GM12878 (cell line): ENCODE results near the gene SLCO2B1. TPM values are rescaled to one million over a fixed set of nuclear protein-coding genes. Genes with fewer than 3 reads are reported as not detected.

Experiments
- ATAC-seq: fragments of 200-7000 bp; cut with Tn5 transposase; 3 replicates; pipeline ENCODE4 v1.9.1; 2020; ENCODE audit warnings: mild to moderate bottlenecking, moderate library complexity
- BruUV-seq: library from RNA; stranded (reverse); fragments of 400-500 nt; replicated peaks from 2 replicates; lab custom pipeline; 2021; lab: Mats Ljungman, UMichigan
- CTCF ChIA-PET: fragments of 300-600 bp; sonication (Branson Sonifier 250); formaldehyde crosslinking; extraction: SDS; loops from one replicate; lab custom pipeline; 2021; ENCODE audit warnings: inconsistent platforms; lab: Yijun Ruan, JAX
- POLR2A ChIA-PET: fragments of 350-600 bp; formaldehyde crosslinking; extraction: SDS; loops from one replicate; lab custom pipeline; 2021; ENCODE audit warnings: inconsistent platforms; lab: Charles Lee
- RAD21 ChIA-PET: fragments of 300-600 bp; sonication (Branson Sonifier 250); formaldehyde crosslinking; loops from one replicate; lab custom pipeline; 2023; ENCODE audit warnings: antibody characterized with exemption; ENCODE audit not compliant: unreplicated experiment; lab: Charles Lee
- SMC1A ChIA-PET: fragments of 300-600 bp; sonication (Branson Sonifier 250); formaldehyde crosslinking; loops from one replicate; lab custom pipeline; 2023; ENCODE audit not compliant: unreplicated experiment, uncharacterized antibody; lab: Charles Lee
- DNase-seq: peaks from one replicate; pipeline ENCODE4 v3.0.0-alpha.2; 2011; ENCODE audit warnings: low read depth, low spot score
- FAIRE-seq: peaks from 3 replicates; lab custom pipeline; 2011; peaks lifted over from hg19 to GRCh38; lab: Jason Lieb, UNC
- H2AFZ ChIP-seq: 2 replicates; pipeline ENCODE4 v1.6.0; 2011; ENCODE audit warnings: low read depth, low read length, control low read depth; ENCODE audit not compliant: control insufficient read depth
- H3K27ac ChIP-seq: 2 replicates; pipeline ENCODE4 v1.5.1; 2011; ENCODE audit warnings: control low read depth; ENCODE audit not compliant: control insufficient read depth, insufficient read depth
- H3K27me3 ChIP-seq, 2 experiments: replicated peaks in 1 of 2; 2 replicates each; pipeline versions ENCODE4 v1.6.0 to v1.6.1; 2011; ENCODE audit warnings: low read length in 1 of 2; ENCODE audit not compliant: control insufficient read depth in 2 of 2, insufficient read depth in 2 of 2
- H3K36me3 ChIP-seq, 2 experiments: 2 replicates each; pipeline ENCODE4 v1.5.1; 2011; ENCODE audit warnings: low read length in 1 of 2; ENCODE audit not compliant: control insufficient read depth in 2 of 2, insufficient read depth in 2 of 2
- H3K4me1 ChIP-seq: 2 replicates; pipeline ENCODE4 v1.6.1; 2011; ENCODE audit warnings: mild to moderate bottlenecking, low read length, moderate library complexity, mixed read lengths; ENCODE audit not compliant: control insufficient read depth, insufficient read depth
- H3K4me2 ChIP-seq: 2 replicates; pipeline ENCODE4 v1.6.0; 2011; ENCODE audit warnings: control low read depth; ENCODE audit not compliant: control insufficient read depth, insufficient read depth
- H3K4me3 ChIP-seq: fragments of 200-600 bp; sonication (generic); 2 replicates; pipeline ENCODE4 v1.5.1; 2016
- H3K79me2 ChIP-seq: 2 replicates; pipeline ENCODE4 v1.6.0; 2011; ENCODE audit warnings: low read length; ENCODE audit not compliant: control insufficient read depth, insufficient read depth
- H3K9ac ChIP-seq: 2 replicates; pipeline ENCODE4 v1.8.0; 2011; ENCODE audit warnings: low read length, control low read depth, mixed read lengths; ENCODE audit not compliant: control insufficient read depth, insufficient read depth
- H3K9me3 ChIP-seq: replicated peaks from 3 replicates; pipeline ENCODE4 v1.5.1; 2011; ENCODE audit warnings: mild to moderate bottlenecking, low read length; ENCODE audit not compliant: control insufficient read depth, insufficient read depth
- H4K20me1 ChIP-seq: 2 replicates; pipeline ENCODE4 v1.6.0; 2011; ENCODE audit not compliant: control insufficient read depth, insufficient read depth
- HDAC2 ChIP-seq: fragments of 200-600 bp; sonication (generic); IDR thresholded peaks from 2 replicates; pipeline ENCODE4 v1.6.1; 2017
- IRF4 ChIP-seq: IDR thresholded peaks from 2 replicates; pipeline ENCODE4 v1.6.1; 2011; ENCODE audit warnings: low read depth, low read length
- MYC ChIP-seq: IDR thresholded peaks from 2 replicates; pipeline ENCODE4 v1.6.1; 2011; ENCODE audit warnings: mild to moderate bottlenecking, low read length, moderate library complexity, inconsistent platforms; ENCODE audit not compliant: insufficient read depth, insufficient replicate concordance, insufficient read length, severe bottlenecking
- RELB ChIP-seq: fragments of 450-650 bp; IDR thresholded peaks from 2 replicates; pipeline ENCODE4 v1.6.1; 2017; ENCODE audit warnings: low read depth, mild to moderate bottlenecking, moderate library complexity
- TAF1 ChIP-seq: IDR thresholded peaks from 2 replicates; pipeline ENCODE4 v1.6.1; 2011; ENCODE audit warnings: mild to moderate bottlenecking, low read depth, low read length, borderline replicate concordance
- WGBS: methylation state at CpG from one replicate; pipeline ENCODE4 v1.1.6; 2016; ENCODE audit warnings: low lambda C conversion rate; ENCODE audit not compliant: insufficient replicate concordance, insufficient coverage; ENCODE audit errors: missing lambda C conversion rate; 5-methylcytosine and 5-hydroxymethylcytosine counted together
- in situ Hi-C: fragments of 300-500 bp; cut with MboI; formaldehyde crosslinking; loops from 9 replicates; pipeline ENCODE4 v1.14.3; 2018; ENCODE audit warnings: mixed read lengths
- intact Hi-C: fragments of 100-400 bp; cut with micrococcal nuclease; formaldehyde crosslinking; loops from one replicate; pipeline ENCODE4 v1.14.2; 2022; ENCODE audit not compliant: unreplicated experiment
- polyA plus RNA-seq, 11 experiments: library from polyadenylated mRNA; depleted of rRNA in 4 of 11; unstranded in 6 of 11; stranded (reverse) in 5 of 11; fragments of >200 nt; fragmentation: Nextera tagmentation in 4 of 11; fragmentation: Illumina TruSeq in 1 of 11; extraction: Ambion mirVana in 4 of 11; extraction: Trizol in 1 of 11; gene quantifications; 1 replicate in 1 of 11; 2 replicates in 10 of 11; pipeline versions ENCODE4 v1.2.1 to v1.2.3, GENCODE V29; 2011 to 2016; ENCODE audit warnings: inconsistent platforms in 2 of 11, missing spikeins in 2 of 11, low read depth in 1 of 11
- total RNA-seq, 4 experiments: library from RNA; depleted of rRNA in 3 of 4; stranded (reverse); fragments of >200 nt in 3 of 4; fragmentation: Illumina TruSeq in 1 of 4; extraction: Trizol in 1 of 4; gene quantifications; 2 replicates each; pipeline versions ENCODE4 v1.2.1 to v1.2.3, GENCODE V29; 2013 to 2021

Gene SLCO2B1
- total and polyA plus RNA-seq, 10 of the 15 experiments (the other 5 are each of a cell fraction or from before 2014, with no cell fraction given) = 0.05 to 3.5 (median 0.93) TPM; not detected in 2

- H3K27me3 ChIP-seq = no peaks in the 10 kb centered on the region
- H3K9me3 ChIP-seq = no peaks in the 10 kb centered on the region
- H3K4me1 ChIP-seq = no peaks in the 10 kb centered on the region
- H3K79me2 ChIP-seq = no peaks in the 10 kb centered on the region
- RAD21 ChIA-PET = interaction anchor here (1.6 kb wide), 1 partner anchor 10 kb away, joined by 7 read pairs; no protein-coding TSS in a partner anchor
- intact Hi-C loops = no loop called here
- CTCF ChIA-PET = interaction anchor here (0.6 to 3.1 kb wide), 6 partner anchors 9 to 287 kb away, joined by 3 to 18 read pairs (median 4); no protein-coding TSS in a partner anchor
- H3K4me2 ChIP-seq = no peak overlapping the region
- H3K9ac ChIP-seq = no peak overlapping the region
- FAIRE-seq = no peak
- no TSS peak for BruUV-seq
- no peak overlapping the region for H3K4me3 ChIP-seq
- TF ChIP-seq IRF4 (no peak), TAF1 (no peak), RELB (no peak), HDAC2 (no peak)
- TF ChIP-seq, all 136 proteins: peak for 0
- ATAC-seq (no peak), DNase-seq (no peak)
- no peak overlapping the region for H3K27ac ChIP-seq
- ChIA-PET POLR2A (no interaction called here), SMC1A (interaction anchor here (1.1 kb wide), 1 partner anchor 72 kb away, joined by 3 read pairs; no protein-coding TSS in a partner anchor)
- no peaks in the 10 kb centered on the region for H3K36me3 ChIP-seq
- no peak overlapping the region for H2AFZ ChIP-seq
- no peaks in the 10 kb centered on the region for H4K20me1 ChIP-seq
- in situ Hi-C loops = no loop called here
These were observed 63.9 kb downstream of the SLCO2B1 start for GRCh38 chr11:75214843-75215242.

- SMC1A ChIA-PET = no interaction called here
- no peak overlapping the region for H2AFZ ChIP-seq
- ATAC-seq (no peak), DNase-seq (no peak), FAIRE-seq (no peak)
- no peaks in the 10 kb centered on the region; a peak in 1 of 4 replicates for H3K27me3 ChIP-seq
- H4K20me1 ChIP-seq = no peaks in the 10 kb centered on the region
- CTCF ChIA-PET = interaction anchor here (1.0 to 1.4 kb wide), 4 partner anchors 15 to 289 kb away, joined by 3 to 4 read pairs (median 3); no protein-coding TSS in a partner anchor
- no peak overlapping the region for H3K27ac ChIP-seq
- in situ Hi-C loops (no loop called here), intact Hi-C loops (no loop called here)
- no peak overlapping the region for H3K4me2 ChIP-seq
- no peaks in the 10 kb centered on the region for H3K4me1 ChIP-seq
- H3K79me2 ChIP-seq = no peaks in the 10 kb centered on the region
- BruUV-seq = no TSS peak
- H3K4me3 ChIP-seq = no peak overlapping the region
- no peaks in the 10 kb centered on the region for H3K36me3 ChIP-seq
- no peak overlapping the region for H3K9ac ChIP-seq
- H3K9me3 ChIP-seq = no peaks in the 10 kb centered on the region
- RAD21 ChIA-PET = no interaction called here
- POLR2A ChIA-PET = no interaction called here
- TF ChIP-seq MYC = no peak
- 0% methylated on average over 2 of the region's 2 CpGs for WGBS
These were observed 69.0 kb downstream of the SLCO2B1 start for GRCh38 chr11:75219869-75220268.
